Measurements from ENCODE around the gene NT5DC3.

Gene NT5DC3

DNA sequence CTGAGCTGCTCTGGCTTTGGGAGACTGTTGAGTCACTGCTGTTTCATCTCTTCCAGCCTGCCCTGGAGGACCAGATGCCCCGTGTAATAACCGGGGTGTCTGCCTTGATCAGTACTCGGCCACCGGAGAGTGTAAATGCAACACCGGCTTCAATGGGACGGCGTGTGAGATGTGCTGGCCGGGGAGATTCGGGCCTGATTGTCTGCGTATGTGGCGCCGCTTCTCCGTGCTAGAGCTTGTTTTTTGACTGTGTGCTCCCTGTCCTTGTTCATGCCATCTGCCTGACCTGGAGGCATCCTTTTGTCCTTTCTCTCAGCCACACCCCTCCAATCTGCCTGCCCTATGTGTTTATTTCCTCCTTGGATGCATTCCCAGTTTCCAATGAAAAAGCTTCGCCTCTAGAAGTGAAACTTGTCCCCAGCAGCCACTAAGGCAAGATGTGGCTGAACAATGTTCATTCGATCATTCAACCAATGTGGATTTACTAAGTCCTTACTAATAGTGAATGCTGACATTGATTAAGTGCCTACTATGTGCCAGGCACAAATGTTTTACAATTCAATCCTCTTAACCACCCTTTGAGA lies 98.6 kb downstream of the NT5DC3 start:
- H3K9ac ChIP-seq (ENCODE audit: low read depth, low read length, poor library complexity): no peak overlapping the region
- H3K4me1 ChIP-seq (ENCODE audit: control insufficient read depth in 2 of 2, insufficient read depth in 1 of 2, low read depth in 1 of 2, low read length in 2 of 2): no peaks in the 10 kb centered on the region
- no CpG with 5 or more reads among the region's 15 CpGs for WGBS, 2 donors (ENCODE audit: extremely low coverage in 2 of 2, insufficient read length in 2 of 2, insufficient replicate concordance in 1 of 2)
- no peak overlapping the region for H3K4ac ChIP-seq (ENCODE audit: low read length)
- no peak overlapping the region for H2BK15ac ChIP-seq (ENCODE audit: low read length)
- no peak for DNase-seq (ENCODE audit: low spot score)
- H2BK120ac ChIP-seq (ENCODE audit: low read depth, low read length): no peak overlapping the region
- no peak overlapping the region for H2AK5ac ChIP-seq (ENCODE audit: low read depth, low read length)
- no peak overlapping the region for H3K14ac ChIP-seq (ENCODE audit: low read length)
- H2BK5ac ChIP-seq (ENCODE audit: low read length): no peak overlapping the region
- H3K36me3 ChIP-seq (replicated peaks in 1 of 2; ENCODE audit: control insufficient read depth in 2 of 2, insufficient read depth in 2 of 2, low read length in 2 of 2): no peaks in the 10 kb centered on the region
- H3K4me3 ChIP-seq (ENCODE audit: low read length in 2 of 2): no peak overlapping the region
- no peaks in the 10 kb centered on the region for H3K79me1 ChIP-seq (ENCODE audit: low read depth, low read length)
- no peak overlapping the region for H3K27ac ChIP-seq (replicated peaks; ENCODE audit: low read length)
- H3K9me3 ChIP-seq (replicated peaks in 1 of 2; ENCODE audit: control insufficient read depth in 2 of 2, insufficient read depth in 1 of 2, low read depth in 1 of 2, low read length in 2 of 2): no peaks in the 10 kb centered on the region
- no peak overlapping the region for H3K4me2 ChIP-seq (ENCODE audit: insufficient read depth, low read length, poor library complexity, severe bottlenecking)
- H3K23ac ChIP-seq (ENCODE audit: low read depth, low read length, poor library complexity): no peak overlapping the region
- no peak overlapping the region for H4K8ac ChIP-seq (ENCODE audit: low read depth, low read length)
- H2AFZ ChIP-seq (ENCODE audit: low read length): no peak overlapping the region
- peak overlapping the region; percentile 25 for H3K18ac ChIP-seq (ENCODE audit: low read length)
- no peak overlapping the region for H2BK12ac ChIP-seq (ENCODE audit: low read length)
- H3K27me3 ChIP-seq (ENCODE audit: control insufficient read depth in 3 of 3, insufficient read depth in 3 of 3, low read depth in 1 of 3, low read length in 3 of 3): no peaks in the 10 kb centered on the region
- H4K91ac ChIP-seq (ENCODE audit: low read depth, low read length, poor library complexity): no peak overlapping the region

DNA sequence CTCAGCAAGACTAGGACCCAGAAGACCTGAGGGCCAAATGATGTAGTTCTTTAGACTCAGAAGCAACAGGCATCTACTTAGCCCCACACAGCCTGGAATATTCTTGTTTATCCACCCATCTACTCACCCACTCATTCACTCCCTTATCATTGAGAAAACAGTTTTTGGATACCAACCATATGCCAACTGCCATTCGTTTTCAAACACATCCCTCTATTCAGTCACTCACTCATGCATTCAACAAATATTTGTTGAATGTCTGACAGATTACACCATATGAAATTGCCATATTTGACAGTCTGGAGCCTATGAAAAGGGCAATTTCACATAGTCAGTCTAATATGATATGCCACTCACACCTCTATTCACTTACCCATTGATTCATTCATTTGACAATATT lies 103.2 kb downstream of the NT5DC3 start:
- Histone ChIP-seq H2AK5ac (ENCODE audit: low read depth, low read length) (no peak overlapping the region), H3K27ac (replicated peaks; ENCODE audit: low read length) (no peak overlapping the region), H2BK120ac (ENCODE audit: low read depth, low read length) (no peak overlapping the region), H3K79me1 (ENCODE audit: low read depth, low read length) (no peaks in the 10 kb centered on the region), H3K27me3 (ENCODE audit: control insufficient read depth in 3 of 3, insufficient read depth in 3 of 3, low read depth in 1 of 3, low read length in 3 of 3) (peaks cover 0 to 6% (median 0%) of the 10 kb centered on the region in 3 experiments), H3K9me3 (replicated peaks in 1 of 2; ENCODE audit: control insufficient read depth in 2 of 2, insufficient read depth in 1 of 2, low read depth in 1 of 2, low read length in 2 of 2) (no peaks in the 10 kb centered on the region), H4K91ac (ENCODE audit: low read depth, low read length, poor library complexity) (no peak overlapping the region), H2BK5ac (ENCODE audit: low read length) (no peak overlapping the region), H2AFZ (ENCODE audit: low read length) (no peak overlapping the region), H3K4me3 (ENCODE audit: low read length in 2 of 2) (no peak overlapping the region), H3K18ac (ENCODE audit: low read length) (no peak overlapping the region), H3K4ac (ENCODE audit: low read length) (no peak overlapping the region), H2BK15ac (ENCODE audit: low read length) (no peak overlapping the region), H2BK12ac (ENCODE audit: low read length) (no peak overlapping the region), H3K9ac (ENCODE audit: low read depth, low read length, poor library complexity) (no peak overlapping the region), H3K23ac (ENCODE audit: low read depth, low read length, poor library complexity) (no peak overlapping the region), H3K4me1 (ENCODE audit: control insufficient read depth in 2 of 2, insufficient read depth in 1 of 2, low read depth in 1 of 2, low read length in 2 of 2) (no peaks in the 10 kb centered on the region), H3K14ac (ENCODE audit: low read length) (no peak overlapping the region), H4K8ac (ENCODE audit: low read depth, low read length) (no peak overlapping the region), H3K36me3 (replicated peaks in 1 of 2; ENCODE audit: control insufficient read depth in 2 of 2, insufficient read depth in 2 of 2, low read length in 2 of 2) (no peaks in the 10 kb centered on the region), H3K4me2 (ENCODE audit: insufficient read depth, low read length, poor library complexity, severe bottlenecking) (no peak overlapping the region)
- DNase-seq (ENCODE audit: low spot score): no peak
- no CpG with 5 or more reads among the region's 1 CpG for WGBS, 2 donors (ENCODE audit: extremely low coverage in 2 of 2, insufficient read length in 2 of 2, insufficient replicate concordance in 1 of 2)

DNA sequence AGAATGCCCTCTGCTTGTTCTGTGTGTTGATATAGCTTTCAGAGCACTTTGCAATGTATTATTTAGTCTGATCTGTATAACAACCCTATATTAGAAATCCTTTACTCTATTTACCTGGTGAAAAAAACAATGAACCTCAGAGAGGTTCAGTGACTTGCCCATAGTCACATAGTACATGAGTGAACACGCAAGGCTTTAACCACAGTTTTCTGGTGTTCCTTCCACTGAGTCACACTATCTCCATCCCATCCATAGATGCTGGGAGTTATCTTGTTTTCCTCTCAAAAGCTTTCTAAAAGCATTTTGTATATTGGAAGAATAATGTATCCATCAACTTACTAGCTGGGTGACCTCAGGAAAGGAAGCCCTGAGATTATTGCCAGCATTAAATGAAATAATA lies 104.5 kb downstream of the NT5DC3 start:
- H4K91ac ChIP-seq (ENCODE audit: low read depth, low read length, poor library complexity): no peak overlapping the region
- H3K4ac ChIP-seq (ENCODE audit: low read length): no peak overlapping the region
- no peak overlapping the region for H3K4me3 ChIP-seq (ENCODE audit: low read length in 2 of 2)
- no peak overlapping the region for H3K27ac ChIP-seq (replicated peaks; ENCODE audit: low read length)
- no peak overlapping the region for H2BK15ac ChIP-seq (ENCODE audit: low read length)
- H2BK12ac ChIP-seq (ENCODE audit: low read length): no peak overlapping the region
- H3K9ac ChIP-seq (ENCODE audit: low read depth, low read length, poor library complexity): no peak overlapping the region
- H3K36me3 ChIP-seq (replicated peaks in 1 of 2; ENCODE audit: control insufficient read depth in 2 of 2, insufficient read depth in 2 of 2, low read length in 2 of 2): no peaks in the 10 kb centered on the region
- DNase-seq (ENCODE audit: low spot score): no peak
- no peak overlapping the region for H3K14ac ChIP-seq (ENCODE audit: low read length)
- no peak overlapping the region for H2BK5ac ChIP-seq (ENCODE audit: low read length)
- no peak overlapping the region for H2AK5ac ChIP-seq (ENCODE audit: low read depth, low read length)
- no peaks in the 10 kb centered on the region for H3K9me3 ChIP-seq (replicated peaks in 1 of 2; ENCODE audit: control insufficient read depth in 2 of 2, insufficient read depth in 1 of 2, low read depth in 1 of 2, low read length in 2 of 2)
- H2BK120ac ChIP-seq (ENCODE audit: low read depth, low read length): no peak overlapping the region
- no peak overlapping the region for H4K8ac ChIP-seq (ENCODE audit: low read depth, low read length)
- no peak overlapping the region for H3K18ac ChIP-seq (ENCODE audit: low read length)
- no CpG with 5 or more reads among the region's 1 CpG for WGBS, 2 donors (ENCODE audit: extremely low coverage in 2 of 2, insufficient read length in 2 of 2, insufficient replicate concordance in 1 of 2)
- H3K4me2 ChIP-seq (ENCODE audit: insufficient read depth, low read length, poor library complexity, severe bottlenecking): no peak overlapping the region
- H3K23ac ChIP-seq (ENCODE audit: low read depth, low read length, poor library complexity): no peak overlapping the region
- no peaks in the 10 kb centered on the region for H3K79me1 ChIP-seq (ENCODE audit: low read depth, low read length)
- H3K27me3 ChIP-seq (ENCODE audit: control insufficient read depth in 3 of 3, insufficient read depth in 3 of 3, low read depth in 1 of 3, low read length in 3 of 3): peaks cover 0 to 6% (median 0%) of the 10 kb centered on the region in 3 experiments
- H3K4me1 ChIP-seq (ENCODE audit: control insufficient read depth in 2 of 2, insufficient read depth in 1 of 2, low read depth in 1 of 2, low read length in 2 of 2): no peaks in the 10 kb centered on the region
- H2AFZ ChIP-seq (ENCODE audit: low read length): no peak overlapping the region

DNA sequence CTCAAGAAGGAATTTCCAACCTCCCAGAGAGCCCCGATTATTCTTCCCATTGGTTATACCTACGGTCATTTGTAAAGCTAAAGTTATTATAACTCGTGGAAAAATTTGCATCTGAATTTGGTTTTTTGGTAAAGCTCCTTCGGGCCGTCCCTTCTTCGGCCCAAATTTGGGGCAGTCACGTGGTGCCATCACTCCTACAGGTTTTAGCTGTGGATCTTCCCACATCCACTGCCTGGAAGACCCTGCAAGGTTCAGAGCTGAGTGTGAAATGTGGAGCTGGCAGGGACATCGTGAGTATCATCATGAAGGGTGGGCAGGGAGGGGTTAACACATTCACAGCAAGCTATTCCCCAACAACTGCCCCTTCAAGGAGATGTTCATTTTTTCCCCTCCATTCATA lies 105.7 kb downstream of the NT5DC3 start:
- Histone ChIP-seq H2BK15ac (ENCODE audit: low read length) (no peak overlapping the region), H3K36me3 (replicated peaks in 1 of 2; ENCODE audit: control insufficient read depth in 2 of 2, insufficient read depth in 2 of 2, low read length in 2 of 2) (no peaks in the 10 kb centered on the region), H2AK5ac (ENCODE audit: low read depth, low read length) (no peak overlapping the region), H3K9ac (ENCODE audit: low read depth, low read length, poor library complexity) (no peak overlapping the region), H2BK5ac (ENCODE audit: low read length) (no peak overlapping the region), H3K14ac (ENCODE audit: low read length) (no peak overlapping the region), H3K27me3 (ENCODE audit: control insufficient read depth in 3 of 3, insufficient read depth in 3 of 3, low read depth in 1 of 3, low read length in 3 of 3) (peaks cover 0 to 6% (median 0%) of the 10 kb centered on the region in 3 experiments), H3K79me1 (ENCODE audit: low read depth, low read length) (no peaks in the 10 kb centered on the region), H4K8ac (ENCODE audit: low read depth, low read length) (no peak overlapping the region), H3K4me3 (ENCODE audit: low read length in 2 of 2) (no peak overlapping the region), H3K18ac (ENCODE audit: low read length) (no peak overlapping the region), H3K4me2 (ENCODE audit: insufficient read depth, low read length, poor library complexity, severe bottlenecking) (no peak overlapping the region), H3K4ac (ENCODE audit: low read length) (no peak overlapping the region), H3K9me3 (replicated peaks in 1 of 2; ENCODE audit: control insufficient read depth in 2 of 2, insufficient read depth in 1 of 2, low read depth in 1 of 2, low read length in 2 of 2) (peaks cover 0 to 3% of the 10 kb centered on the region in 2 donors), H2BK120ac (ENCODE audit: low read depth, low read length) (no peak overlapping the region), H3K4me1 (ENCODE audit: control insufficient read depth in 2 of 2, insufficient read depth in 1 of 2, low read depth in 1 of 2, low read length in 2 of 2) (no peaks in the 10 kb centered on the region), H3K23ac (ENCODE audit: low read depth, low read length, poor library complexity) (no peak overlapping the region), H3K27ac (replicated peaks; ENCODE audit: low read length) (no peak overlapping the region), H2AFZ (ENCODE audit: low read length) (no peak overlapping the region), H4K91ac (ENCODE audit: low read depth, low read length, poor library complexity) (no peak overlapping the region), H2BK12ac (ENCODE audit: low read length) (no peak overlapping the region)
- WGBS, 2 donors (ENCODE audit: extremely low coverage in 2 of 2, insufficient read length in 2 of 2, insufficient replicate concordance in 1 of 2): no CpG with 5 or more reads among the region's 8 CpGs
- DNase-seq (ENCODE audit: low spot score): no peak
